ENCODE data around the gene HBD.

Gene HBD

DNA sequence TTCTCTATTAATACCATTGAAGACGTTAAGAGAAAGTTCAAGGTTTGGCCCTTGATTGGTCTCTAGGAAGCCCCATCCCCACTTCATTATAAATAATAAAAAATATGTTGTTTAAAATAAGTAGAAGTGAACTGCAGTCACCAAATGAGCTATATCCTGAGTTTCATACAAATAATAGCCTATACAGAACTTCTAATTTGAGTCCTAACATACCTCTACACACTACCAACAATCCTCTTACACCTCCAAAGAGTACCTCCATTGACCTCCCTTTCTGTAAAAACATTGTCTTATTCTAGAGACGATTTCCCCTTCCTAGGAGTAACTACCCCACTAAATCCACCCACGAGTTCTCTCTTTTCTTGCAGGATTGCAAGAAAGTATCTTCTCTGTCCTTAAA, 7.2 kb upstream of the HBD start:
- ChIA-PET POLR2A (no interaction called here), CTCF (interaction anchor here (1.4 kb wide), 1 partner anchor 16 kb away, joined by 3 read pairs; no protein-coding TSS in a partner anchor)
- H3K27me3 ChIP-seq (replicated peaks in 2 of 5; ENCODE audit: control insufficient read depth in 4 of 5, insufficient read depth in 5 of 5, low read length in 4 of 5) = no peaks in the 10 kb centered on the region
- no peak overlapping the region for H3K27ac ChIP-seq (ENCODE audit: insufficient read depth in 1 of 2, low read depth in 1 of 2, low read length in 2 of 2, poor library complexity in 1 of 2, severe bottlenecking in 2 of 2)
- DNase-seq = no peak
- H3K4me3 ChIP-seq (ENCODE audit: control insufficient read depth in 1 of 7, extremely low read depth in 1 of 7, insufficient read depth in 4 of 7, low read depth in 2 of 7, low read length in 6 of 7) = no peak overlapping the region
- H3K9me3 ChIP-seq (ENCODE audit: control extremely low read depth in 1 of 5, control insufficient read depth in 4 of 5, insufficient read depth in 2 of 5, low read depth in 1 of 5, low read length in 4 of 5) = no peaks in the 10 kb centered on the region
- 67% methylated on average over 2 of the region's 3 CpGs for WGBS (ENCODE audit: insufficient coverage)
- peaks cover 2 to 13% (median 5%) of the 10 kb centered on the region in 4 experiments for H3K4me1 ChIP-seq (ENCODE audit: control extremely low read depth in 1 of 4, control insufficient read depth in 4 of 4, insufficient read depth in 4 of 4, low read length in 3 of 4)
- no peaks in the 10 kb centered on the region for H3K36me3 ChIP-seq (ENCODE audit: control insufficient read depth in 4 of 4, insufficient read depth in 4 of 4, low read length in 3 of 4)

DNA sequence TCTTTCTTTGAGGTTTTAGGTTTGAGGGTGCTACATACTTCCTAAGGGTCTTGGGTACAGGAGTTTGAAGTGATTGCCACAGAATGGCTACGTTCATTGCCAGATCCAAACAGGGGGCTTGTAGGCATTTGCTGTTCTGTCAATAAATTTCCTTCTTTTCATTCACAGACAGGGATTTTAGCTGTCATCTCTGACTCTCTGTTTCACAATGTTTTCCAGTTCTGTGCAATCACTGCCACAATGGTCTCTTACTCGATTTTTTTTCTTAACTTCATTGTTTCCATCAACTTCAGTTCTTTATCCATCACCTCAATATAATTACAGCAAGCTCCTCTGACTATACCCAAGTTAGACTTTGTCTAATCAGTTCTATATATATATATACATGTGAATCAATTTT, 6.2 kb upstream of the HBD start:
- POLR2A ChIA-PET = interaction anchor here (0.6 kb wide), 1 partner anchor 50 kb away, joined by 3 read pairs; no protein-coding TSS in a partner anchor
- Histone ChIP-seq H3K4me3 (ENCODE audit: control insufficient read depth in 1 of 7, extremely low read depth in 1 of 7, insufficient read depth in 4 of 7, low read depth in 2 of 7, low read length in 6 of 7) (no peak overlapping the region), H3K27ac (ENCODE audit: insufficient read depth in 1 of 2, low read depth in 1 of 2, low read length in 2 of 2, poor library complexity in 1 of 2, severe bottlenecking in 2 of 2) (no peak overlapping the region), H3K9me3 (ENCODE audit: control extremely low read depth in 1 of 5, control insufficient read depth in 4 of 5, insufficient read depth in 2 of 5, low read depth in 1 of 5, low read length in 4 of 5) (no peaks in the 10 kb centered on the region), H3K4me1 (ENCODE audit: control extremely low read depth in 1 of 4, control insufficient read depth in 4 of 4, insufficient read depth in 4 of 4, low read length in 3 of 4) (peaks cover 2 to 14% (median 5%) of the 10 kb centered on the region in 4 experiments), H3K27me3 (replicated peaks in 2 of 5; ENCODE audit: control insufficient read depth in 4 of 5, insufficient read depth in 5 of 5, low read length in 4 of 5) (no peaks in the 10 kb centered on the region), H3K36me3 (ENCODE audit: control insufficient read depth in 4 of 4, insufficient read depth in 4 of 4, low read length in 3 of 4) (no peaks in the 10 kb centered on the region)
- DNase-seq = no peak
- CTCF ChIA-PET = interaction anchor here (1.4 kb wide), 1 partner anchor 15 kb away, joined by 3 read pairs; no protein-coding TSS in a partner anchor
- 100% methylated on average over 1 of the region's 2 CpGs for WGBS (ENCODE audit: insufficient coverage)

GRCh38 chr11:5240056-5240455, 5.8 kb upstream of the HBD start:
- Histone ChIP-seq H3K4me1 (ENCODE audit: control extremely low read depth in 1 of 4, control insufficient read depth in 4 of 4, insufficient read depth in 4 of 4, low read length in 3 of 4) (peaks cover 3 to 14% (median 8%) of the 10 kb centered on the region in 4 experiments), H3K4me3 (ENCODE audit: control insufficient read depth in 1 of 7, extremely low read depth in 1 of 7, insufficient read depth in 4 of 7, low read depth in 2 of 7, low read length in 6 of 7) (no peak overlapping the region), H3K9me3 (ENCODE audit: control extremely low read depth in 1 of 5, control insufficient read depth in 4 of 5, insufficient read depth in 2 of 5, low read depth in 1 of 5, low read length in 4 of 5) (no peaks in the 10 kb centered on the region), H3K27ac (ENCODE audit: insufficient read depth in 1 of 2, low read depth in 1 of 2, low read length in 2 of 2, poor library complexity in 1 of 2, severe bottlenecking in 2 of 2) (no peak overlapping the region), H3K27me3 (replicated peaks in 2 of 5; ENCODE audit: control insufficient read depth in 4 of 5, insufficient read depth in 5 of 5, low read length in 4 of 5) (no peaks in the 10 kb centered on the region), H3K36me3 (ENCODE audit: control insufficient read depth in 4 of 4, insufficient read depth in 4 of 4, low read length in 3 of 4) (no peaks in the 10 kb centered on the region)
- POLR2A ChIA-PET = interaction anchor here (0.6 kb wide), 1 partner anchor 50 kb away, joined by 3 read pairs; no protein-coding TSS in a partner anchor
- no peak for DNase-seq
- 100% methylated on average over 1 of the region's 1 CpG for WGBS (ENCODE audit: insufficient coverage)
- CTCF ChIA-PET = no interaction called here

DNA sequence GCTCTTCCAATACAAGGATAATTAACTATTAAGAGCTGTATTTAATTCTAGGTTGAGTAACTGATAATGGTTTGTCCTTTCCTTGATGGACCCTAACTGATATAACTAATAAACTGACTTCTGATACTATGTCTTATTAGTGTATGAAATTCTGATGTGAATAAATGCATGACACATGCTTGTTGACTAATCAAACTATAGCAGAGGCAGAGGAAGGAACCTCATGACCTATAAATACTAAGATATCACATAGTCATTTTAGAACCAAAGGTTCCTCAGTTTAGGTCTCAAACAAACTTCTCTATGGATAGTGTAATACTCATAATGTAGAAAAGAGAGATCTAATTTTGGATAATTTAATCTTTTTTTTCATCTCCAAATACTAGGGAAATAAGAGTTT, 4.8 kb upstream of the HBD start:
- CTCF ChIA-PET = no interaction called here
- no peaks in the 10 kb centered on the region for H3K36me3 ChIP-seq (ENCODE audit: control insufficient read depth in 4 of 4, insufficient read depth in 4 of 4, low read length in 3 of 4)
- H3K27me3 ChIP-seq (replicated peaks in 2 of 5; ENCODE audit: control insufficient read depth in 4 of 5, insufficient read depth in 5 of 5, low read length in 4 of 5) = no peaks in the 10 kb centered on the region
- peaks cover 5 to 19% (median 15%) of the 10 kb centered on the region in 4 experiments for H3K4me1 ChIP-seq (ENCODE audit: control extremely low read depth in 1 of 4, control insufficient read depth in 4 of 4, insufficient read depth in 4 of 4, low read length in 3 of 4)
- no peak overlapping the region for H3K27ac ChIP-seq (ENCODE audit: insufficient read depth in 1 of 2, low read depth in 1 of 2, low read length in 2 of 2, poor library complexity in 1 of 2, severe bottlenecking in 2 of 2)
- POLR2A ChIA-PET = no interaction called here
- no peaks in the 10 kb centered on the region for H3K9me3 ChIP-seq (ENCODE audit: control extremely low read depth in 1 of 5, control insufficient read depth in 4 of 5, insufficient read depth in 2 of 5, low read depth in 1 of 5, low read length in 4 of 5)
- DNase-seq = no peak
- no peak overlapping the region for H3K4me3 ChIP-seq (ENCODE audit: control insufficient read depth in 1 of 7, extremely low read depth in 1 of 7, insufficient read depth in 4 of 7, low read depth in 2 of 7, low read length in 6 of 7)

DNA sequence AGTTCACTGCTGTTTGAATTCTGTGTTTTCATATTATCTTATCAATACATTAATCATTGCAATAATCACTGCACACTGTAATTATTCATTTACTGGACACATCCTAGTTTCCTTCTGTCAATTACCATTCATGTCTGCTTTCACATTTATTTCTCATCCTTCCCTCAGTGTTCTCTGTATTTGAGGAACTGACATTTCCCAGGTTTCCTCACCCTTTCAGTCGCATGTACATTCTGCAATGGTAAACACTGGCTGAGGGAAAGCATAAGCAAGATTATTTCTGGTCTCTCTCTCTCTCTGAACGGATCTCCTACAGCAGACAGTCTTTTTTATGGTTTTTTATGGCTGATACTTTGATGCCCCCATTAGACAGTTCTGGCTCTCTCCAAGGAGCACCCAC, 4.2 kb upstream of the HBD start:
- Histone ChIP-seq H3K36me3 (ENCODE audit: control insufficient read depth in 4 of 4, insufficient read depth in 4 of 4, low read length in 3 of 4) (no peaks in the 10 kb centered on the region), H3K27me3 (replicated peaks in 2 of 5; ENCODE audit: control insufficient read depth in 4 of 5, insufficient read depth in 5 of 5, low read length in 4 of 5) (no peaks in the 10 kb centered on the region), H3K9me3 (ENCODE audit: control extremely low read depth in 1 of 5, control insufficient read depth in 4 of 5, insufficient read depth in 2 of 5, low read depth in 1 of 5, low read length in 4 of 5) (no peaks in the 10 kb centered on the region), H3K4me3 (ENCODE audit: control insufficient read depth in 1 of 7, extremely low read depth in 1 of 7, insufficient read depth in 4 of 7, low read depth in 2 of 7, low read length in 6 of 7) (no peak overlapping the region), H3K27ac (ENCODE audit: insufficient read depth in 1 of 2, low read depth in 1 of 2, low read length in 2 of 2, poor library complexity in 1 of 2, severe bottlenecking in 2 of 2) (no peak overlapping the region), H3K4me1 (ENCODE audit: control extremely low read depth in 1 of 4, control insufficient read depth in 4 of 4, insufficient read depth in 4 of 4, low read length in 3 of 4) (peaks cover 9 to 24% (median 20%) of the 10 kb centered on the region in 4 experiments)
- POLR2A ChIA-PET = no interaction called here
- WGBS (ENCODE audit: insufficient coverage) = no CpG with 5 or more reads among the region's 2 CpGs
- CTCF ChIA-PET = interaction anchor here (0.9 kb wide), 1 partner anchor 13 kb away, joined by 3 read pairs; no protein-coding TSS in a partner anchor
- no peak for DNase-seq

GRCh38 chr11:5237420-5237819, 3.1 kb upstream of the HBD start:
- Histone ChIP-seq H3K4me3 (ENCODE audit: control insufficient read depth in 1 of 7, extremely low read depth in 1 of 7, insufficient read depth in 4 of 7, low read depth in 2 of 7, low read length in 6 of 7) (no peak overlapping the region), H3K27ac (ENCODE audit: insufficient read depth in 1 of 2, low read depth in 1 of 2, low read length in 2 of 2, poor library complexity in 1 of 2, severe bottlenecking in 2 of 2) (no peak overlapping the region), H3K36me3 (ENCODE audit: control insufficient read depth in 4 of 4, insufficient read depth in 4 of 4, low read length in 3 of 4) (no peaks in the 10 kb centered on the region), H3K27me3 (replicated peaks in 2 of 5; ENCODE audit: control insufficient read depth in 4 of 5, insufficient read depth in 5 of 5, low read length in 4 of 5) (no peaks in the 10 kb centered on the region), H3K9me3 (ENCODE audit: control extremely low read depth in 1 of 5, control insufficient read depth in 4 of 5, insufficient read depth in 2 of 5, low read depth in 1 of 5, low read length in 4 of 5) (no peaks in the 10 kb centered on the region), H3K4me1 (ENCODE audit: control extremely low read depth in 1 of 4, control insufficient read depth in 4 of 4, insufficient read depth in 4 of 4, low read length in 3 of 4) (peaks cover 9 to 28% (median 22%) of the 10 kb centered on the region in 4 experiments)
- ChIA-PET POLR2A (no interaction called here), CTCF (no interaction called here)
- 89% methylated on average over 1 of the region's 2 CpGs for WGBS (ENCODE audit: insufficient coverage)
- DNase-seq = no peak

DNA sequence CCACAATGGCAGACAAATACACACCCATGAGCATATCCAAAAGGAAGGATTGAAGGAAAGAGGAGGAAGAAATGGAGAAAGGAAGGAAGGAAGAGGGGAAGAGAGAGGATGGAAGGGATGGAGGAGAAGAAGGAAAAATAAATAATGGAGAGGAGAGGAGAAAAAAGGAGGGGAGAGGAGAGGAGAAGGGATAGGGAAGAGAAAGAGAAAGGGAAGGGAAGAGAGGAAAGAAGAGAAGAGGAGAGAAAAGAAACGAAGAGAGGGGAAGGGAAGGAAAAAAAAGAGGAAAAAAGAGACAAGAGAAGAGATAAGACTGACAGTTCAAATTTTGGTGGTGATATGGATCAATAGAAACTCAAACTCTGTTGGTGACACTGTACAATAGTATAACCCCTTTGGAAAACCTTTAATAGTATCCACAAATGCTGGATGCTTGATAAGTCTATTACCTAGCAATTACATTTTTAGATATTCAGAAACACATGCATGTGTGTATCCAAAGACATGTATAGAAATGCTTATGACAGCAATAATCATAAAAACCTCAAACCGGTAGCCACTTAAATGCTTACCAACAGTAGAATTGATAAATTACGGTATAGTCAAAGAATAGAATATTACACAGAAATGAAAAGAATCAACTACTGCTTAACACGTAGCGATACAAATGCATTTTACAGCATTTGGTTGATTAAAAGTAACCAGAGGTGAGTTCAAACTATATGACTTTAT, 1.2 kb upstream of the HBD start:
- Histone ChIP-seq H3K36me3 (ENCODE audit: control insufficient read depth in 4 of 4, insufficient read depth in 4 of 4, low read length in 3 of 4) (no peaks in the 10 kb centered on the region), H3K9me3 (ENCODE audit: control extremely low read depth in 1 of 5, control insufficient read depth in 4 of 5, insufficient read depth in 2 of 5, low read depth in 1 of 5, low read length in 4 of 5) (no peaks in the 10 kb centered on the region), H3K4me3 (ENCODE audit: control insufficient read depth in 1 of 7, extremely low read depth in 1 of 7, insufficient read depth in 4 of 7, low read depth in 2 of 7, low read length in 6 of 7) (no peak overlapping the region), H3K27ac (ENCODE audit: insufficient read depth in 1 of 2, low read depth in 1 of 2, low read length in 2 of 2, poor library complexity in 1 of 2, severe bottlenecking in 2 of 2) (no peak overlapping the region), H3K27me3 (replicated peaks in 2 of 5; ENCODE audit: control insufficient read depth in 4 of 5, insufficient read depth in 5 of 5, low read length in 4 of 5) (no peaks in the 10 kb centered on the region), H3K4me1 (ENCODE audit: control extremely low read depth in 1 of 4, control insufficient read depth in 4 of 4, insufficient read depth in 4 of 4, low read length in 3 of 4) (peaks cover 9 to 28% (median 20%) of the 10 kb centered on the region in 4 experiments)
- WGBS (ENCODE audit: insufficient coverage) = 69% methylated on average over 1 of the region's 5 CpGs
- DNase-seq = no peak
- ChIA-PET POLR2A (no interaction called here), CTCF (no interaction called here)

Data from common myeloid progenitor, CD34-positive (primary cell).